ENCODE measurements around the gene MYOG.

- TF ChIP-seq CTCF (conservative IDR thresholded peaks at IDR 0.05; ENCODE audit: low read depth in 2 of 2) (no peak), EZH2 (IDR thresholded peaks at IDR 0.05; ENCODE audit: low read depth, unreplicated experiment) (no peak), REST (IDR thresholded peaks at IDR 0.05; ENCODE audit: unreplicated experiment) (no peak), CREB1 (CRISPR knock-in tag; IDR thresholded peaks at IDR 0.05; ENCODE audit: low read depth) (no peak), POLR2AphosphoS5 (IDR thresholded peaks at IDR 0.05; ENCODE audit: low read depth) (no peak), ZNF331 (CRISPR knock-in tag; IDR thresholded peaks at IDR 0.05; ENCODE audit: low read depth) (no peak), EZH2phosphoT487 (IDR thresholded peaks at IDR 0.05; ENCODE audit: unreplicated experiment) (no peak), STAT1 (IDR thresholded peaks at IDR 0.05; ENCODE audit: unreplicated experiment) (no peak), ZNF114 (CRISPR knock-in tag; IDR thresholded peaks at IDR 0.05) (no peak)
Measured at GRCh38 chr1:203073469-203073868, 12.3 kb downstream of the MYOG start.
